ENCODE data around the gene TMED7. TPM values are rescaled to one million over a fixed set of nuclear protein-coding genes. Genes with fewer than 3 reads are reported as not detected.
"Not testable (repeated sequence)": the region's sequence is repeated elsewhere in the genome, so short reads cannot be mapped to it uniquely, and the experiment has no call there.

Gene TMED7
- total and polyA plus RNA-seq, 2 of the 13 experiments (the other 11 are each of a cell fraction or from before 2014, with no cell fraction given): 58.0 to 113 TPM

DNA sequence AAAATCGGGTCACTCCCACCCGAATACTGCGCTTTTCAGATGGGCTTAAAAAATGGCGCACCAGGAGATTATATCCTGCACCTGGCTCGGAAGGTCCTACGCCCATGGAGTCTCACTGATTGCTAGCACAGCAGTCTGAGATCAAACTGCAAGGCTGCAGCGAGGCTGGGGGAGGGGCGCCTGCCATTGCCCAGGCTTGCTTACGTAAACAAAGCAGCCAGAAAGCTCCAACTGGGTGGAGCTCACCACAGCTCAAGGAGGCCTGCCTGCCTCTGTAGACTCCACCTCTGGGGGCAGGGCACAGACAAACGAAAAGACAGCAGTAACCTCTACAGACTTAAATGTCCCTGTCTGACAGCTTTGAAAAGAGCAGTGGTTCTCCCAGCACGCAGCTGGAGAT, 48.9 kb upstream of the TMED7 start:
- H3K79me2 ChIP-seq (ENCODE audit: insufficient read depth, low read length); BruUV-seq (replicated peaks); H2AFZ ChIP-seq (ENCODE audit: low read length); ATAC-seq; H3K27me3 ChIP-seq (ENCODE audit: control insufficient read depth in 1 of 2, insufficient read depth in 2 of 2, low read length in 2 of 2); in situ Hi-C loops (cut with HindIII; ENCODE audit: extremely low pct_ligation_motif_present, low pct_unique_long_range_greater_than_20kb); H3K4me3 ChIP-seq (replicated peaks in 1 of 3; ENCODE audit: insufficient read depth in 1 of 3, low read depth in 2 of 3, low read length in 3 of 3); FAIRE-seq; DNase-seq (ENCODE audit: low spot score); H3K4me1 ChIP-seq (ENCODE audit: insufficient read depth, low read length); H3K36me3 ChIP-seq (replicated peaks in 1 of 2; ENCODE audit: control insufficient read depth in 1 of 2, insufficient read depth in 2 of 2, low read length in 2 of 2); intact Hi-C loops (cut with micrococcal nuclease; ENCODE audit: unreplicated experiment); H3K27ac ChIP-seq (ENCODE audit: extremely low read length, insufficient read depth, low read length); POLR2A ChIA-PET; H3K9ac ChIP-seq (ENCODE audit: insufficient read depth, low read depth, low read length); H3K9me3 ChIP-seq (ENCODE audit: low read length); H4K20me1 ChIP-seq (ENCODE audit: insufficient read depth, low read length); H3K4me2 ChIP-seq (ENCODE audit: low read depth, low read length); CTCF ChIA-PET (ENCODE audit: low intra/inter-chr PET ratio, low total read pairs): not testable (repeated sequence)
- TF ChIP-seq, protein P1, sequence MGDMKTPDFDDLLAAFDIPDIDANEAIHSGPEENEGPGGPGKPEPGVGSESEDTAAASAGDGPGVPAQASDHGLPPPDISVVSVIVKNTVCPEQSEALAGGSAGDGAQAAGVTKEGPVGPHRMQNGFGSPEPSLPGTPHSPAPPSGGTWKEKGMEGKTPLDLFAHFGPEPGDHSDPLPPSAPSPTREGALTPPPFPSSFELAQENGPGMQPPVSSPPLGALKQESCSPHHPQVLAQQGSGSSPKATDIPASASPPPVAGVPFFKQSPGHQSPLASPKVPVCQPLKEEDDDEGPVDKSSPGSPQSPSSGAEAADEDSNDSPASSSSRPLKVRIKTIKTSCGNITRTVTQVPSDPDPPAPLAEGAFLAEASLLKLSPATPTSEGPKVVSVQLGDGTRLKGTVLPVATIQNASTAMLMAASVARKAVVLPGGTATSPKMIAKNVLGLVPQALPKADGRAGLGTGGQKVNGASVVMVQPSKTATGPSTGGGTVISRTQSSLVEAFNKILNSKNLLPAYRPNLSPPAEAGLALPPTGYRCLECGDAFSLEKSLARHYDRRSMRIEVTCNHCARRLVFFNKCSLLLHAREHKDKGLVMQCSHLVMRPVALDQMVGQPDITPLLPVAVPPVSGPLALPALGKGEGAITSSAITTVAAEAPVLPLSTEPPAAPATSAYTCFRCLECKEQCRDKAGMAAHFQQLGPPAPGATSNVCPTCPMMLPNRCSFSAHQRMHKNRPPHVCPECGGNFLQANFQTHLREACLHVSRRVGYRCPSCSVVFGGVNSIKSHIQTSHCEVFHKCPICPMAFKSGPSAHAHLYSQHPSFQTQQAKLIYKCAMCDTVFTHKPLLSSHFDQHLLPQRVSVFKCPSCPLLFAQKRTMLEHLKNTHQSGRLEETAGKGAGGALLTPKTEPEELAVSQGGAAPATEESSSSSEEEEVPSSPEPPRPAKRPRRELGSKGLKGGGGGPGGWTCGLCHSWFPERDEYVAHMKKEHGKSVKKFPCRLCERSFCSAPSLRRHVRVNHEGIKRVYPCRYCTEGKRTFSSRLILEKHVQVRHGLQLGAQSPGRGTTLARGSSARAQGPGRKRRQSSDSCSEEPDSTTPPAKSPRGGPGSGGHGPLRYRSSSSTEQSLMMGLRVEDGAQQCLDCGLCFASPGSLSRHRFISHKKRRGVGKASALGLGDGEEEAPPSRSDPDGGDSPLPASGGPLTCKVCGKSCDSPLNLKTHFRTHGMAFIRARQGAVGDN (CRISPR knock-in tag; IDR thresholded peaks at IDR 0.05): 0 out of 2 replicates have a peak, but pooled peaks have one; percentile 14
- TF ChIP-seq FOXA3 (CRISPR knock-in tag; IDR thresholded peaks at IDR 0.05): peak; percentile 22; the same call in 1 of the 2 replicates
- TF ChIP-seq, protein P2, sequence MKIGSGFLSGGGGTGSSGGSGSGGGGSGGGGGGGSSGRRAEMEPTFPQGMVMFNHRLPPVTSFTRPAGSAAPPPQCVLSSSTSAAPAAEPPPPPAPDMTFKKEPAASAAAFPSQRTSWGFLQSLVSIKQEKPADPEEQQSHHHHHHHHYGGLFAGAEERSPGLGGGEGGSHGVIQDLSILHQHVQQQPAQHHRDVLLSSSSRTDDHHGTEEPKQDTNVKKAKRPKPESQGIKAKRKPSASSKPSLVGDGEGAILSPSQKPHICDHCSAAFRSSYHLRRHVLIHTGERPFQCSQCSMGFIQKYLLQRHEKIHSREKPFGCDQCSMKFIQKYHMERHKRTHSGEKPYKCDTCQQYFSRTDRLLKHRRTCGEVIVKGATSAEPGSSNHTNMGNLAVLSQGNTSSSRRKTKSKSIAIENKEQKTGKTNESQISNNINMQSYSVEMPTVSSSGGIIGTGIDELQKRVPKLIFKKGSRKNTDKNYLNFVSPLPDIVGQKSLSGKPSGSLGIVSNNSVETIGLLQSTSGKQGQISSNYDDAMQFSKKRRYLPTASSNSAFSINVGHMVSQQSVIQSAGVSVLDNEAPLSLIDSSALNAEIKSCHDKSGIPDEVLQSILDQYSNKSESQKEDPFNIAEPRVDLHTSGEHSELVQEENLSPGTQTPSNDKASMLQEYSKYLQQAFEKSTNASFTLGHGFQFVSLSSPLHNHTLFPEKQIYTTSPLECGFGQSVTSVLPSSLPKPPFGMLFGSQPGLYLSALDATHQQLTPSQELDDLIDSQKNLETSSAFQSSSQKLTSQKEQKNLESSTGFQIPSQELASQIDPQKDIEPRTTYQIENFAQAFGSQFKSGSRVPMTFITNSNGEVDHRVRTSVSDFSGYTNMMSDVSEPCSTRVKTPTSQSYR (CRISPR knock-in tag; IDR thresholded peaks at IDR 0.05; ENCODE audit: borderline replicate concordance): peak; percentile 88; the same call in 1 of the 2 replicates
- 15% methylated on average over 4 of the region's 11 CpGs for WGBS (ENCODE audit: low lambda C conversion rate)

Measured in HepG2 (cell line).